ENCODE measurements around the gene AKAP8. TPM values are rescaled to one million over a fixed set of nuclear protein-coding genes. Genes with fewer than 3 reads are reported as not detected.

The AKAP8 gene
- total and polyA plus RNA-seq, 7 donors, result 15.9 to 42.8 (median 19.9) TPM

GRCh38 chr19:15305582-15306334 lies 73.8 kb downstream of the AKAP8 start:
- no peaks in the 10 kb centered on the region for H3K9me3 ChIP-seq
- intact Hi-C loops (cut with DNase I), result no loop called here
- H3K36me3 ChIP-seq (ENCODE audit: insufficient read depth in 1 of 2, low read depth in 1 of 2), result no peaks in the 10 kb centered on the region
- H3K27me3 ChIP-seq (ENCODE audit: insufficient read depth in 3 of 3, low read length in 2 of 3), result no peaks in the 10 kb centered on the region
- 75 to 92% (median 79%) methylated on average over 3 of the region's 3 CpGs for WGBS, 3 donors
- H3K4me1 ChIP-seq, result peaks cover 81% of the 10 kb centered on the region
- no peak for TF ChIP-seq CTCF (IDR thresholded peaks at IDR 0.05)
- DNase-seq (no peak), ATAC-seq (no peak)
- H3K27ac ChIP-seq, result no peak overlapping the region
- no peak overlapping the region for H3K4me3 ChIP-seq

- H3K4me3 ChIP-seq, result peak overlapping the region; percentile 38
- H3K27ac ChIP-seq, result peak overlapping the region; percentile 60
- H3K27me3 ChIP-seq (ENCODE audit: insufficient read depth in 3 of 3, low read length in 2 of 3), result no peaks in the 10 kb centered on the region
- ATAC-seq (peak; percentile 41 to 79 (median 68)), DNase-seq (peak in 1 of 2 donors; percentile 67)
- no peaks in the 10 kb centered on the region for H3K9me3 ChIP-seq
- no peak for TF ChIP-seq CTCF (IDR thresholded peaks at IDR 0.05)
- intact Hi-C loops (cut with DNase I), result no loop called here
- no peaks in the 10 kb centered on the region for H3K36me3 ChIP-seq (ENCODE audit: insufficient read depth in 1 of 2, low read depth in 1 of 2)
- peaks cover 84% of the 10 kb centered on the region for H3K4me1 ChIP-seq
- 22 to 29% (median 27%) methylated on average over 10 of the region's 10 CpGs for WGBS, 3 donors
These were observed 75.4 kb downstream of the AKAP8 start for GRCh38 chr19:15304140-15304705.

Other genes starting within 250 kb of the AKAP8 start
- 10 to 100 TPM; 29.4 to 80.8 (median 34.0) TPM for gene NOTCH3, start 178.8 kb downstream of the AKAP8 start, total RNA-seq
- 10 to 100 TPM in 1 of 3 donors, 1 to 10 TPM in 2; 8.2 to 11.6 (median 8.8) TPM for gene NOTCH3, start 178.8 kb downstream of the AKAP8 start, polyA plus RNA-seq
- gene EPHX3, start 147.3 kb downstream of the AKAP8 start, total RNA-seq, result under 1 TPM in 2 of 4 donors, not detected in 2; 0.19 to 0.20 TPM
- under 1 TPM; 0.05 to 0.20 (median 0.08) TPM for gene EPHX3, start 147.3 kb downstream of the AKAP8 start, polyA plus RNA-seq
- 100 to 1,000 TPM in 2 of 4 donors, 10 to 100 TPM in 2; 65.3 to 120 (median 101) TPM for gene BRD4, start 47.2 kb downstream of the AKAP8 start, total RNA-seq
- 100 to 1,000 TPM in 1 of 3 donors, 10 to 100 TPM in 2; 42.6 to 107 (median 45.6) TPM for gene BRD4, start 47.2 kb downstream of the AKAP8 start, polyA plus RNA-seq
- 10 to 100 TPM; 37.3 to 66.2 (median 54.3) TPM for gene AKAP8L, start 39.2 kb upstream of the AKAP8 start, total RNA-seq
- gene AKAP8L, start 39.2 kb upstream of the AKAP8 start, polyA plus RNA-seq, result 10 to 100 TPM; 34.6 to 72.9 (median 46.7) TPM
- 10 to 100 TPM; 16.6 to 39.1 (median 25.8) TPM for gene WIZ, start 70.2 kb upstream of the AKAP8 start, total RNA-seq
- 10 to 100 TPM; 16.6 to 22.9 (median 20.7) TPM for gene WIZ, start 70.2 kb upstream of the AKAP8 start, polyA plus RNA-seq
- 1 to 10 TPM in 2 of 4 donors, under 1 TPM in 2; 0.47 to 2.0 (median 1.0) TPM for gene RASAL3, start 84.8 kb upstream of the AKAP8 start, total RNA-seq
- under 1 TPM; 0.21 to 0.47 (median 0.34) TPM for gene RASAL3, start 84.8 kb upstream of the AKAP8 start, polyA plus RNA-seq
- gene PGLYRP2, start 99.7 kb upstream of the AKAP8 start, total RNA-seq, result not detected
- not detected for gene PGLYRP2, start 99.7 kb upstream of the AKAP8 start, polyA plus RNA-seq
- under 1 TPM in 1 of 4 donors, not detected in 3; 0.29 TPM for gene CYP4F22, start 128.7 kb upstream of the AKAP8 start, total RNA-seq
- gene CYP4F22, start 128.7 kb upstream of the AKAP8 start, polyA plus RNA-seq, result under 1 TPM; 0.04 to 0.30 (median 0.17) TPM
- gene CYP4F8, start 235.4 kb upstream of the AKAP8 start, total RNA-seq, result not detected
- not detected for gene CYP4F8, start 235.4 kb upstream of the AKAP8 start, polyA plus RNA-seq